ENCODE results near the gene ZNF607.

Gene ZNF607

GRCh38 chr19:37654118-37654517, 65.4 kb downstream of the ZNF607 start:
- DNase-seq (ENCODE audit: low read depth), result no peak

Measured in T follicular helper cell (primary cell).